ENCODE results near the gene KAT2B. TPM values are rescaled to one million over a fixed set of nuclear protein-coding genes. Genes with fewer than 3 reads are reported as not detected.

The KAT2B gene
- total and polyA plus RNA-seq, 2 of the 13 experiments (the other 11 are each of a cell fraction or from before 2014, with no cell fraction given), result 0.97 to 1.7 TPM

DNA sequence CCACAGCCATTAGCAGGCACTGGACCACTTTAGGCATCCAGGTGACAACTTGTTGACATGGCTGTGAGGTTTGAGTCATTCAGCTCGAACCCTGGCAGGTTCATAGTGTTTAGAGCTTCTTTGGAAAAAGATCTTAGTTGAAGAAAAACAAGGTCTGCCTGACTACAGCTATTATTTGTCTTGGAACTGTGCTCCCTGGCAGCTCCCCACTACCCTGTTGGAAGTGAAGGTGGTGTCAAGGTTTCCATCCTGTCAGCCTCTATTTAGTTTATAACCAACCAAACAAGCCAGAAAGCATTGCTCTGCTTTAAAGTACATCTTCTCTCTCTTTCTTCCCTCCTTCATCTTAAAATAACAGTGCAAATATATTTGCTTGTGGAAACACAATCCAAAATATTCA, 56.8 kb downstream of the KAT2B start (continued):
- TF ChIP-seq, protein P1, sequence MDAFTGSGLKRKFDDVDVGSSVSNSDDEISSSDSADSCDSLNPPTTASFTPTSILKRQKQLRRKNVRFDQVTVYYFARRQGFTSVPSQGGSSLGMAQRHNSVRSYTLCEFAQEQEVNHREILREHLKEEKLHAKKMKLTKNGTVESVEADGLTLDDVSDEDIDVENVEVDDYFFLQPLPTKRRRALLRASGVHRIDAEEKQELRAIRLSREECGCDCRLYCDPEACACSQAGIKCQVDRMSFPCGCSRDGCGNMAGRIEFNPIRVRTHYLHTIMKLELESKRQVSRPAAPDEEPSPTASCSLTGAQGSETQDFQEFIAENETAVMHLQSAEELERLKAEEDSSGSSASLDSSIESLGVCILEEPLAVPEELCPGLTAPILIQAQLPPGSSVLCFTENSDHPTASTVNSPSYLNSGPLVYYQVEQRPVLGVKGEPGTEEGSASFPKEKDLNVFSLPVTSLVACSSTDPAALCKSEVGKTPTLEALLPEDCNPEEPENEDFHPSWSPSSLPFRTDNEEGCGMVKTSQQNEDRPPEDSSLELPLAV (CRISPR knock-in tag; conservative IDR thresholded peaks at IDR 0.05; ENCODE audit: low read depth), result no peak
- TF ChIP-seq, protein P2, sequence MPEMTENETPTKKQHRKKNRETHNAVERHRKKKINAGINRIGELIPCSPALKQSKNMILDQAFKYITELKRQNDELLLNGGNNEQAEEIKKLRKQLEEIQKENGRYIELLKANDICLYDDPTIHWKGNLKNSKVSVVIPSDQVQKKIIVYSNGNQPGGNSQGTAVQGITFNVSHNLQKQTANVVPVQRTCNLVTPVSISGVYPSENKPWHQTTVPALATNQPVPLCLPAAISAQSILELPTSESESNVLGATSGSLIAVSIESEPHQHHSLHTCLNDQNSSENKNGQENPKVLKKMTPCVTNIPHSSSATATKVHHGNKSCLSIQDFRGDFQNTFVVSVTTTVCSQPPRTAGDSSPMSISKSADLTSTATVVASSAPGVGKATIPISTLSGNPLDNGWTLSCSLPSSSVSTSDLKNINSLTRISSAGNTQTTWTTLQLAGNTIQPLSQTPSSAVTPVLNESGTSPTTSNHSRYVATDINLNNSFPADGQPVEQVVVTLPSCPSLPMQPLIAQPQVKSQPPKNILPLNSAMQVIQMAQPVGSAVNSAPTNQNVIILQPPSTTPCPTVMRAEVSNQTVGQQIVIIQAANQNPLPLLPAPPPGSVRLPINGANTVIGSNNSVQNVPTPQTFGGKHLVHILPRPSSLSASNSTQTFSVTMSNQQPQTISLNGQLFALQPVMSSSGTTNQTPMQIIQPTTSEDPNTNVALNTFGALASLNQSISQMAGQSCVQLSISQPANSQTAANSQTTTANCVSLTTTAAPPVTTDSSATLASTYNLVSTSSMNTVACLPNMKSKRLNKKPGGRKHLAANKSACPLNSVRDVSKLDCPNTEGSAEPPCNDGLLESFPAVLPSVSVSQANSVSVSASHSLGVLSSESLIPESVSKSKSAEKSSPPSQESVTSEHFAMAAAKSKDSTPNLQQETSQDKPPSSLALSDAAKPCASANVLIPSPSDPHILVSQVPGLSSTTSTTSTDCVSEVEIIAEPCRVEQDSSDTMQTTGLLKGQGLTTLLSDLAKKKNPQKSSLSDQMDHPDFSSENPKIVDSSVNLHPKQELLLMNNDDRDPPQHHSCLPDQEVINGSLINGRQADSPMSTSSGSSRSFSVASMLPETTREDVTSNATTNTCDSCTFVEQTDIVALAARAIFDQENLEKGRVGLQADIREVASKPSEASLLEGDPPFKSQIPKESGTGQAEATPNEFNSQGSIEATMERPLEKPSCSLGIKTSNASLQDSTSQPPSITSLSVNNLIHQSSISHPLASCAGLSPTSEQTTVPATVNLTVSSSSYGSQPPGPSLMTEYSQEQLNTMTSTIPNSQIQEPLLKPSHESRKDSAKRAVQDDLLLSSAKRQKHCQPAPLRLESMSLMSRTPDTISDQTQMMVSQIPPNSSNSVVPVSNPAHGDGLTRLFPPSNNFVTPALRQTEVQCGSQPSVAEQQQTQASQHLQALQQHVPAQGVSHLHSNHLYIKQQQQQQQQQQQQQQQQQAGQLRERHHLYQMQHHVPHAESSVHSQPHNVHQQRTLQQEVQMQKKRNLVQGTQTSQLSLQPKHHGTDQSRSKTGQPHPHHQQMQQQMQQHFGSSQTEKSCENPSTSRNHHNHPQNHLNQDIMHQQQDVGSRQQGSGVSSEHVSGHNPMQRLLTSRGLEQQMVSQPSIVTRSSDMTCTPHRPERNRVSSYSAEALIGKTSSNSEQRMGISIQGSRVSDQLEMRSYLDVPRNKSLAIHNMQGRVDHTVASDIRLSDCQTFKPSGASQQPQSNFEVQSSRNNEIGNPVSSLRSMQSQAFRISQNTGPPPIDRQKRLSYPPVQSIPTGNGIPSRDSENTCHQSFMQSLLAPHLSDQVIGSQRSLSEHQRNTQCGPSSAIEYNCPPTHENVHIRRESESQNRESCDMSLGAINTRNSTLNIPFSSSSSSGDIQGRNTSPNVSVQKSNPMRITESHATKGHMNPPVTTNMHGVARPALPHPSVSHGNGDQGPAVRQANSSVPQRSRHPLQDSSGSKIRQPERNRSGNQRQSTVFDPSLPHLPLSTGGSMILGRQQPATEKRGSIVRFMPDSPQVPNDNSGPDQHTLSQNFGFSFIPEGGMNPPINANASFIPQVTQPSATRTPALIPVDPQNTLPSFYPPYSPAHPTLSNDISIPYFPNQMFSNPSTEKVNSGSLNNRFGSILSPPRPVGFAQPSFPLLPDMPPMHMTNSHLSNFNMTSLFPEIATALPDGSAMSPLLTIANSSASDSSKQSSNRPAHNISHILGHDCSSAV (CRISPR knock-in tag; IDR thresholded peaks at IDR 0.05; ENCODE audit: borderline replicate concordance), result no peak
- TF ChIP-seq MXI1 (IDR thresholded peaks at IDR 0.05; ENCODE audit: borderline replicate concordance, low read depth, low read length), result no peak
- no peak for TF ChIP-seq SALL1 (CRISPR knock-in tag; IDR thresholded peaks at IDR 0.05)
- TF ChIP-seq EZH2 (conservative IDR thresholded peaks at IDR 0.05; ENCODE audit: low read depth, low read length), result no peak
- TF ChIP-seq, protein P3, sequence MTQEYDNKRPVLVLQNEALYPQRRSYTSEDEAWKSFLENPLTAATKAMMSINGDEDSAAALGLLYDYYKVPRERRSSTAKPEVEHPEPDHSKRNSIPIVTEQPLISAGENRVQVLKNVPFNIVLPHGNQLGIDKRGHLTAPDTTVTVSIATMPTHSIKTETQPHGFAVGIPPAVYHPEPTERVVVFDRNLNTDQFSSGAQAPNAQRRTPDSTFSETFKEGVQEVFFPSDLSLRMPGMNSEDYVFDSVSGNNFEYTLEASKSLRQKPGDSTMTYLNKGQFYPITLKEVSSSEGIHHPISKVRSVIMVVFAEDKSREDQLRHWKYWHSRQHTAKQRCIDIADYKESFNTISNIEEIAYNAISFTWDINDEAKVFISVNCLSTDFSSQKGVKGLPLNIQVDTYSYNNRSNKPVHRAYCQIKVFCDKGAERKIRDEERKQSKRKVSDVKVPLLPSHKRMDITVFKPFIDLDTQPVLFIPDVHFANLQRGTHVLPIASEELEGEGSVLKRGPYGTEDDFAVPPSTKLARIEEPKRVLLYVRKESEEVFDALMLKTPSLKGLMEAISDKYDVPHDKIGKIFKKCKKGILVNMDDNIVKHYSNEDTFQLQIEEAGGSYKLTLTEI (CRISPR knock-in tag; conservative IDR thresholded peaks at IDR 0.05), result no peak
- TF ChIP-seq FOXO1 (CRISPR knock-in tag; IDR thresholded peaks at IDR 0.05), result no peak
- TF ChIP-seq NFE2 (CRISPR knock-in tag; IDR thresholded peaks at IDR 0.05), result no peak
- no peak for TF ChIP-seq GTF3A (CRISPR knock-in tag; conservative IDR thresholded peaks at IDR 0.05)
- TF ChIP-seq, protein P4, sequence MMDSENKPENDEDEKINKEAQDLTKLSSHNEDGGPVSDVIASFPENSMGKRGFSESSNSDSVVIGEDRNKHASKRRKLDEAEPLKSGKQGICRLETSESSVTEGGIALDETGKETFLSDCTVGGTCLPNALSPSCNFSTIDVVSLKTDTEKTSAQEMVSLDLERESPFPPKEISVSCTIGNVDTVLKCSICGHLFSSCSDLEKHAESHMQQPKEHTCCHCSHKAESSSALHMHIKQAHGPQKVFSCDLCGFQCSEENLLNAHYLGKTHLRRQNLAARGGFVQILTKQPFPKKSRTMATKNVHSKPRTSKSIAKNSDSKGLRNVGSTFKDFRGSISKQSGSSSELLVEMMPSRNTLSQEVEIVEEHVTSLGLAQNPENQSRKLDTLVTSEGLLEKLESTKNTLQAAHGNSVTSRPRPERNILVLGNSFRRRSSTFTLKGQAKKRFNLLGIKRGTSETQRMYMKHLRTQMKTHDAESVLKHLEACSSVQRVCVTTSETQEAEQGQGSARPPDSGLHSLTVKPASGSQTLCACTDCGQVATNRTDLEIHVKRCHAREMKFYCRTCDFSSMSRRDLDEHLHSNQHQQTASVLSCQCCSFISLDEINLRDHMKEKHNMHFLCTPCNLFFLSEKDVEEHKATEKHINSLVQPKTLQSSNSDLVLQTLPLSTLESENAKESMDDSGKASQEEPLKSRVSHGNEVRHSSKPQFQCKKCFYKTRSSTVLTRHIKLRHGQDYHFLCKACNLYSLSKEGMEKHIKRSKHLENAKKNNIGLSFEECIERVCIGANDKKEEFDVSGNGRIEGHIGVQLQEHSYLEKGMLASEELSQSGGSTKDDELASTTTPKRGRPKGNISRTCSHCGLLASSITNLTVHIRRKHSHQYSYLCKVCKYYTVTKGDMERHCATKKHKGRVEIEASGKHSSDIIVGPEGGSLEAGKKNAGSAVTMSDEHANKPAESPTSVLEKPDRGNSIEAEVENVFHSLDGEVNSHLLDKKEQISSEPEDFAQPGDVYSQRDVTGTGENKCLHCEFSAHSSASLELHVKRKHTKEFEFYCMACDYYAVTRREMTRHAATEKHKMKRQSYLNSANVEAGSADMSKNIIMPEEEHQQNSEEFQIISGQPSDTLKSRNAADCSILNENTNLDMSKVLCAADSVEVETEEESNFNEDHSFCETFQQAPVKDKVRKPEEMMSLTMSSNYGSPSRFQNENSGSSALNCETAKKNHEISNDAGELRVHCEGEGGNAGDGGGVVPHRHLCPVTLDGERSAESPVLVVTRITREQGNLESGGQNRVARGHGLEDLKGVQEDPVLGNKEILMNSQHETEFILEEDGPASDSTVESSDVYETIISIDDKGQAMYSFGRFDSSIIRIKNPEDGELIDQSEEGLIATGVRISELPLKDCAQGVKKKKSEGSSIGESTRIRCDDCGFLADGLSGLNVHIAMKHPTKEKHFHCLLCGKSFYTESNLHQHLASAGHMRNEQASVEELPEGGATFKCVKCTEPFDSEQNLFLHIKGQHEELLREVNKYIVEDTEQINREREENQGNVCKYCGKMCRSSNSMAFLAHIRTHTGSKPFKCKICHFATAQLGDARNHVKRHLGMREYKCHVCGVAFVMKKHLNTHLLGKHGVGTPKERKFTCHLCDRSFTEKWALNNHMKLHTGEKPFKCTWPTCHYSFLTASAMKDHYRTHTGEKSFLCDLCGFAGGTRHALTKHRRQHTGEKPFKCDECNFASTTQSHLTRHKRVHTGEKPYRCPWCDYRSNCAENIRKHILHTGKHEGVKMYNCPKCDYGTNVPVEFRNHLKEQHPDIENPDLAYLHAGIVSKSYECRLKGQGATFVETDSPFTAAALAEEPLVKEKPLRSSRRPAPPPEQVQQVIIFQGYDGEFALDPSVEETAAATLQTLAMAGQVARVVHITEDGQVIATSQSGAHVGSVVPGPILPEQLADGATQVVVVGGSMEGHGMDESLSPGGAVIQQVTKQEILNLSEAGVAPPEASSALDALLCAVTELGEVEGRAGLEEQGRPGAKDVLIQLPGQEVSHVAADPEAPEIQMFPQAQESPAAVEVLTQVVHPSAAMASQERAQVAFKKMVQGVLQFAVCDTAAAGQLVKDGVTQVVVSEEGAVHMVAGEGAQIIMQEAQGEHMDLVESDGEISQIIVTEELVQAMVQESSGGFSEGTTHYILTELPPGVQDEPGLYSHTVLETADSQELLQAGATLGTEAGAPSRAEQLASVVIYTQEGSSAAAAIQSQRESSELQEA (CRISPR knock-in tag; IDR thresholded peaks at IDR 0.05; ENCODE audit: not compliant biosample characterization), result no peak
